MCF 10A (cell line): Measurements from ENCODE around the gene MRPL52. TPM values are rescaled to one million over a fixed set of nuclear protein-coding genes. Genes with fewer than 3 reads are reported as not detected.

Experiments used
- BruUV-seq: library from RNA; stranded (reverse); fragments of 400-500 nt; replicated peaks from 2 replicates; lab custom pipeline; 2021; lab: Mats Ljungman, UMichigan
- CTCF ChIA-PET: fragments of 300-600 bp; sonication (Branson Sonifier 250); formaldehyde crosslinking; extraction: SDS; loops from one replicate; lab custom pipeline; 2021; ENCODE audit warnings: antibody characterized with exemption, inconsistent platforms; lab: Yijun Ruan, JAX
- POLR2A ChIA-PET: fragments of 300-600, 350-650 bp; sonication (Branson Sonifier 250); formaldehyde crosslinking; extraction: SDS; loops from one replicate; lab custom pipeline; 2020; ENCODE audit warnings: antibody characterized with exemption, inconsistent platforms; lab: Yijun Ruan, JAX
- DNase-seq: peaks from one replicate; pipeline ENCODE4 v3.0.0-alpha.2; 2018; ENCODE audit not compliant: unreplicated experiment
- H3K27ac Mint-ChIP-seq: one replicate; pipeline ENCODE4 v1.8.0; 2022; ENCODE audit warnings: mild to moderate bottlenecking, low read depth, mixed read lengths; ENCODE audit not compliant: unreplicated experiment
- H3K27me3 Mint-ChIP-seq: one replicate; pipeline ENCODE4 v1.8.0; 2022; ENCODE audit warnings: mixed read lengths; ENCODE audit not compliant: insufficient read depth, unreplicated experiment
- H3K36me3 Mint-ChIP-seq: one replicate; pipeline ENCODE4 v1.8.0; 2022; ENCODE audit warnings: mild to moderate bottlenecking, moderate library complexity, mixed read lengths; ENCODE audit not compliant: insufficient read depth, unreplicated experiment
- H3K4me1 Mint-ChIP-seq: one replicate; pipeline ENCODE4 v1.8.0; 2022; ENCODE audit warnings: mixed read lengths; ENCODE audit not compliant: insufficient read depth, unreplicated experiment
- H3K4me3 Mint-ChIP-seq: one replicate; pipeline ENCODE4 v1.8.0; 2022; ENCODE audit warnings: mild to moderate bottlenecking, moderate library complexity, mixed read lengths; ENCODE audit not compliant: unreplicated experiment
- H3K9me3 Mint-ChIP-seq: one replicate; pipeline ENCODE4 v1.8.0; 2022; ENCODE audit warnings: mixed read lengths; ENCODE audit not compliant: unreplicated experiment
- CTCF ChIP-seq: fragments of 200-600 bp; IDR thresholded peaks from one replicate; pipeline ENCODE4 v1.8.0; 2022; ENCODE audit warnings: antibody characterized with exemption, mild to moderate bottlenecking; ENCODE audit not compliant: unreplicated experiment
- intact Hi-C: fragments of 100-400 bp; cut with micrococcal nuclease; formaldehyde crosslinking; loops from 2 replicates; pipeline ENCODE4 v1.14.1; 2022
- total RNA-seq: library from RNA; stranded (reverse); gene quantifications from 2 replicates; pipeline ENCODE4 v1.2.3, GENCODE V29; 2022

Gene MRPL52
- total RNA-seq, 1 experiment from 2014 or later: 172 TPM

DNA sequence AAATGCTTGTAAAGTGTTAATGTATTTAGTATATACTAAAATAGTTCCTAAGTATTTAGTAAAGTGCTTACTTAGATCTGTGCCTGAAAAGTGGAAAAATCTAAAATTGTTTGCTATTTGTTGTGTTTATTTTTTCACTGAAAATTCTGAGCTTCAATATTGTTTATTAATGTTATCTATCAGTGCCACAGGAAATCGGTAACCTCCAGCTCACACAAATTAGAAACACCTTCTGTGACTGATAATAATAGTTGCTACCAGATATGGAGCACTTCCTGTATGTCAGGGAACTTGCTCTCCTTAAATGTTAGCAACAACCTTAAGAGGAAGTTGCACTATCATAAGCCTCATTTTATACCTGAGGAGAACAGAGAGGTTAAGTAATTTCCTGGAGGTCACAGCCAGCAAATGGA, 41.1 kb downstream of the MRPL52 start:
- intact Hi-C loops: loop anchor here (5.0 kb wide), 1 partner anchor 34 kb away; the partner anchor contains the start of gene MMP14
- DNase-seq: no peak
- Mint-ChIP-seq H3K4me3 (peak overlapping the region; percentile 79), H3K9me3 (no peaks in the 10 kb centered on the region), H3K36me3 (peaks cover 27% of the 10 kb centered on the region), H3K27ac (peak overlapping the region; percentile 99), H3K27me3 (no peaks in the 10 kb centered on the region), H3K4me1 (peaks cover 20% of the 10 kb centered on the region)
- no peak for TF ChIP-seq CTCF
- ChIA-PET CTCF (interaction anchor here (0.7 to 13.4 kb wide), 12 partner anchors 9 to 314 kb away, joined by 3 to 154 read pairs (median 15); partner anchors contain the start of gene REM2), POLR2A (interaction anchor here (0.6 to 5.2 kb wide), 33 partner anchors 13 to 314 kb away, joined by 3 to 116 read pairs (median 5); partner anchors contain the start of genes ACIN1, AJUBA, C14orf119 and HAUS4)
- BruUV-seq: TSS peak; percentile 67

- no peaks in the 10 kb centered on the region for H3K27me3 Mint-ChIP-seq
- BruUV-seq: no TSS peak
- DNase-seq: peak; percentile 91
- CTCF ChIA-PET: interaction anchor here (0.5 to 13.4 kb wide), 23 partner anchors 9 to 1361 kb away, joined by 3 to 154 read pairs (median 4); partner anchors contain the start of gene REM2
- POLR2A ChIA-PET: interaction anchor here (0.6 to 5.2 kb wide), 40 partner anchors 14 to 334 kb away, joined by 3 to 116 read pairs (median 4); partner anchors contain the start of genes ACIN1, AJUBA, C14orf119 and HAUS4
- H3K9me3 Mint-ChIP-seq: no peaks in the 10 kb centered on the region
- no peak for TF ChIP-seq CTCF
- peaks cover 32% of the 10 kb centered on the region for H3K36me3 Mint-ChIP-seq
- H3K4me3 Mint-ChIP-seq: peak within 1 kb of the TSS; percentile 79
- intact Hi-C loops: loop anchor here (1.0 to 5.0 kb wide), 5 partner anchors 16 to 111 kb away; partner anchors contain the start of genes AJUBA, MMP14 and PRMT5
- H3K4me1 Mint-ChIP-seq: peaks cover 20% of the 10 kb centered on the region
- peak within 1 kb of the TSS; percentile 99 for H3K27ac Mint-ChIP-seq
Observed at GRCh38 chr14:22871224-22872032, 41.7 kb downstream of the MRPL52 start, which contains the start of gene LRP10. Gene LRP10 (plus strand): TSS chr14:22871740. CDS start chr14:22872304, 564 bp downstream.

DNA sequence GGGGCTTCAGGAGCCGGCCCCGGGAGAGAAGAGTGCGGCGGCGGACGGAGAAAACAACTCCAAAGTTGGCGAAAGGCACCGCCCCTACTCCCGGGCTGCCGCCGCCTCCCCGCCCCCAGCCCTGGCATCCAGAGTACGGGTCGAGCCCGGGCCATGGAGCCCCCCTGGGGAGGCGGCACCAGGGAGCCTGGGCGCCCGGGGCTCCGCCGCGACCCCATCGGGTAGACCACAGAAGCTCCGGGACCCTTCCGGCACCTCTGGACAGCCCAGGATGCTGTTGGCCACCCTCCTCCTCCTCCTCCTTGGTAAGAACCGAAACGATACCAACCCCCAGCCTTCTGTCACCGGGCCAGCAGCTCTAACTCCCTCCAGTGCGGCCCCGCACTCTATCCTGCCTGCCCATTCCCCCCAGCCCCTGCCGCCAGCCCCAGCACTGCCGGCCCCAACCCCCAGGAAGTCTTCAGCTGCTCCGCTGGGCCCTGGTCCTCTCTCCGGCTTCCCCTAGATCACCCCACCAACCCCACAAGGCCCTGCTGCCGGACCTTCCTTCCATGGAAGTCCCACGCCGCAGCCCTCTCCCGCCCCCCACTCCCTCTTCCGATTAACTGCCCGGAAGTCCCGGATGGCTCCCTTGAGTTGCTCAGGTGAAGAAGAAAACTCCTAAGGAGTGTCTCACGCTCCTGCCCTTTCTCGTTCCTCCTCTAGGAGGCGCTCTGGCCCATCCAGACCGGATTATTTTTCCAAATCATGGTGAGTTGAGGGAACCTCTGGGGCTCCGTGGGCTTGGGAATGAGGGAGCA, 42.5 kb downstream of the MRPL52 start:
- Mint-ChIP-seq H3K4me1 (peaks cover 20% of the 10 kb centered on the region), H3K4me3 (peak overlapping the region; percentile 79), H3K9me3 (no peaks in the 10 kb centered on the region), H3K27ac (peak overlapping the region; percentile 91), H3K36me3 (peaks cover 33% of the 10 kb centered on the region), H3K27me3 (no peaks in the 10 kb centered on the region)
- TSS peak; percentile 32 for BruUV-seq
- peak; percentile 90 for DNase-seq
- CTCF ChIA-PET: interaction anchor here (0.5 to 13.4 kb wide), 37 partner anchors 10 to 1362 kb away, joined by 3 to 154 read pairs (median 4); partner anchors contain the start of genes PRMT5, RBM23 and REM2
- peak; percentile 81 for TF ChIP-seq CTCF
- intact Hi-C loops: loop anchor here (1.0 to 5.0 kb wide), 5 partner anchors 15 to 111 kb away; partner anchors contain the start of genes AJUBA, MMP14 and PRMT5
- POLR2A ChIA-PET: interaction anchor here (0.6 to 5.2 kb wide), 27 partner anchors 14 to 335 kb away, joined by 3 to 116 read pairs (median 5); partner anchors contain the start of genes ACIN1, AJUBA, C14orf119 and HAUS4
